Measurements from ENCODE around the gene OR4K1. TPM values are rescaled to one million over a fixed set of nuclear protein-coding genes. Genes with fewer than 3 reads are reported as not detected.
A peak's percentile ranks its signal among the peaks of the same experiment; 100 is the strongest.

Gene OR4K1, protein sequence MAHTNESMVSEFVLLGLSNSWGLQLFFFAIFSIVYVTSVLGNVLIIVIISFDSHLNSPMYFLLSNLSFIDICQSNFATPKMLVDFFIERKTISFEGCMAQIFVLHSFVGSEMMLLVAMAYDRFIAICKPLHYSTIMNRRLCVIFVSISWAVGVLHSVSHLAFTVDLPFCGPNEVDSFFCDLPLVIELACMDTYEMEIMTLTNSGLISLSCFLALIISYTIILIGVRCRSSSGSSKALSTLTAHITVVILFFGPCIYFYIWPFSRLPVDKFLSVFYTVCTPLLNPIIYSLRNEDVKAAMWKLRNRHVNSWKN
- not detected for total RNA-seq
- not detected for polyA plus RNA-seq

DNA sequence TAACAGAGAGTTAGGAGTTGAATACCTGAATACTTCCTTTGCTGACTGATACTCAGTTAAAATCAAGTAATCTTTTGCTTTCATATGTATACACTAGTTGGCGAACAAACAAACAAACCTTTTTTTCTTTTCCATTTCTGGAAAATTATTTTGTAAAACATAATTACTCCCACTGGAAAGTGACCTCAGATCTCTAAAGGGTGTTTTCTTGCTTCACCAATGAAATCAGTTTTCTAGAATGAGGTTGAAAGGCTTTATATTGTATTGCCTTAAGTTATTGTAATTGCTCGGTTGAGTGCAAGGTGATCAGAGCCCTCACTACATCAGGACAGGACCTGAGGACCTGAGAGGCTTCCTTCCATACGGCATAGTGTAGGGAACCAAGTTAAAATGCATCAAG, at the start of gene OR4K1:
OR4K1 (plus strand) TSS at position 301 of the 400 bp plus-strand sequence. CDS start 4,750 bp downstream, outside the sequence.
- no peak for ATAC-seq
- Histone ChIP-seq H3K27ac (no peak within 1 kb of the TSS), H3K9me3 (no peaks in the 10 kb centered on the region), H3K27me3 (peaks cover 0 to 5% (median 0%) of the 10 kb centered on the region in 4 donors), H3K36me3 (no peaks in the 10 kb centered on the region), H3K4me1 (no peaks in the 10 kb centered on the region), H3K4me3 (no peak within 1 kb of the TSS)
- DNase-seq = no peak
- no peak for FAIRE-seq
- intact Hi-C loops (cut with DNase I) = no loop called here
- TF ChIP-seq, protein P1, sequence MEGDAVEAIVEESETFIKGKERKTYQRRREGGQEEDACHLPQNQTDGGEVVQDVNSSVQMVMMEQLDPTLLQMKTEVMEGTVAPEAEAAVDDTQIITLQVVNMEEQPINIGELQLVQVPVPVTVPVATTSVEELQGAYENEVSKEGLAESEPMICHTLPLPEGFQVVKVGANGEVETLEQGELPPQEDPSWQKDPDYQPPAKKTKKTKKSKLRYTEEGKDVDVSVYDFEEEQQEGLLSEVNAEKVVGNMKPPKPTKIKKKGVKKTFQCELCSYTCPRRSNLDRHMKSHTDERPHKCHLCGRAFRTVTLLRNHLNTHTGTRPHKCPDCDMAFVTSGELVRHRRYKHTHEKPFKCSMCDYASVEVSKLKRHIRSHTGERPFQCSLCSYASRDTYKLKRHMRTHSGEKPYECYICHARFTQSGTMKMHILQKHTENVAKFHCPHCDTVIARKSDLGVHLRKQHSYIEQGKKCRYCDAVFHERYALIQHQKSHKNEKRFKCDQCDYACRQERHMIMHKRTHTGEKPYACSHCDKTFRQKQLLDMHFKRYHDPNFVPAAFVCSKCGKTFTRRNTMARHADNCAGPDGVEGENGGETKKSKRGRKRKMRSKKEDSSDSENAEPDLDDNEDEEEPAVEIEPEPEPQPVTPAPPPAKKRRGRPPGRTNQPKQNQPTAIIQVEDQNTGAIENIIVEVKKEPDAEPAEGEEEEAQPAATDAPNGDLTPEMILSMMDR (IDR thresholded peaks at IDR 0.05) = no peak
- 38 to 43% methylated on average over 3 of the region's 3 CpGs for WGBS, 2 donors

DNA sequence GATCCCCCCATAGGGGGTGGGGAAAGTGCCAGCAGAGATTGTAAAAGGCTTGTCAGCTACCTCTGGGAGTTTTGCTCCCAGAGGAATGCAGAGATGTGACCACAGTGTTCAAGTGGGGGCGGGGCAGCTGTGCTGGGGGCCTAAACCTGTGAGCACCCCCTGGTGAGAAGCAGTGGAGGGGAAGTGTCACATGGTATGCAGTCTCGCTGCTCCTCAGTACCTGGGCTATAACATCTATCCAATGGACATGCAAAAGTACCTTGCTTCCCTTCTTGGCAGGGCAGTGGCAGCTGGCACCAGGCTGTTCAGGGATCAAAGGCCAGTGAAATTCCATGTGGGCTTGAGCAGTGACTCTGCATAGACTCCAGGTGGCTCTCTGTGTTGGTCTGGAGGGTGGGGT, 35.4 kb upstream of the OR4K1 start:
- H3K9me3 ChIP-seq = no peaks in the 10 kb centered on the region
- 33 to 45% methylated on average over 2 of the region's 2 CpGs for WGBS, 2 donors

DNA sequence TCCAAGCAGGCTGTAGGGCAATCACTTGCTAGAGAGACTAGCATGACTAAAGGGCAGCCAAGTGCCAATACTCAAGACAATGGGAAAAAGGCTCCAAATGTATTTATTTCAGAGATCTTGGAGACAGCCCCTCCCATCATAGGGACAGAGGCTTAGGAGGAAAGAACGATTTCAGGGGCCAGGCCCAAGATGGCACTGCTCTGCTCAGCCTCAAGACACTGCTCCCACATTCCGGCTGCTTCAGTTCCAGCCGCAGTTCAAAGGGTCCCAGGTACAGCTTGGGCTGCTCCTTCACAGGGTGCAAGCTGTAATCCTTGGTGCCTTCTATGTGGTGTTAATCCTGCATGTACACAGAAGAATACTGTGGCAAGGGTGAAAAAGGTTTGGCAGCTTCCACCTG, 29.7 kb upstream of the OR4K1 start:
- intact Hi-C loops (cut with DNase I) = no loop called here
- H3K4me3 ChIP-seq = no peak overlapping the region
- H3K9me3 ChIP-seq = no peaks in the 10 kb centered on the region
- TF ChIP-seq, protein P1 (IDR thresholded peaks at IDR 0.05) = no peak
- no peaks in the 10 kb centered on the region for H3K36me3 ChIP-seq
- no peak for ATAC-seq
- WGBS, 2 donors = 55 to 64% methylated on average over 3 of the region's 3 CpGs
- H3K4me1 ChIP-seq = no peaks in the 10 kb centered on the region
- no peaks in the 10 kb centered on the region for H3K27me3 ChIP-seq
- FAIRE-seq = no peak
- no peak overlapping the region for H3K27ac ChIP-seq
- DNase-seq = no peak

More for the DNA sequence above, 35.4 kb upstream of the OR4K1 start:
- ATAC-seq (no peak), FAIRE-seq (no peak), DNase-seq (peak in 2 of 6 donors; percentile 12 to 44)
- Histone ChIP-seq H3K27ac (no peak overlapping the region), H3K27me3 (no peaks in the 10 kb centered on the region), H3K4me3 (no peak overlapping the region), H3K36me3 (no peaks in the 10 kb centered on the region), H3K4me1 (no peaks in the 10 kb centered on the region)
- intact Hi-C loops (cut with DNase I) = no loop called here
- TF ChIP-seq, protein P1 (IDR thresholded peaks at IDR 0.05) = no peak

GRCh38 chr14:19902409-19902808, 28.3 kb upstream of the OR4K1 start:
- FAIRE-seq = no peak
- H3K9me3 ChIP-seq = no peaks in the 10 kb centered on the region
- no peak for ATAC-seq

GRCh38 chr14:19906665-19907064, 24.1 kb upstream of the OR4K1 start:
- no peaks in the 10 kb centered on the region for H3K9me3 ChIP-seq
- FAIRE-seq = peak; percentile 34

More at GRCh38 chr14:19902409-19902808, 28.3 kb upstream of the OR4K1 start:
- TF ChIP-seq, protein P1 (IDR thresholded peaks at IDR 0.05) = no peak
- H3K4me3 ChIP-seq = no peak overlapping the region
- no peak overlapping the region for H3K27ac ChIP-seq
- no peaks in the 10 kb centered on the region for H3K27me3 ChIP-seq
- intact Hi-C loops (cut with DNase I) = no loop called here
- H3K4me1 ChIP-seq = no peaks in the 10 kb centered on the region
- no peaks in the 10 kb centered on the region for H3K36me3 ChIP-seq
- DNase-seq = no peak
- 65 to 75% methylated on average over 4 of the region's 4 CpGs for WGBS, 2 donors

More at GRCh38 chr14:19906665-19907064, 24.1 kb upstream of the OR4K1 start:
- Histone ChIP-seq H3K4me3 (no peak overlapping the region), H3K36me3 (no peaks in the 10 kb centered on the region), H3K27me3 (no peaks in the 10 kb centered on the region), H3K4me1 (no peaks in the 10 kb centered on the region), H3K27ac (no peak overlapping the region)
- intact Hi-C loops (cut with DNase I) = no loop called here
- TF ChIP-seq, protein P1 (IDR thresholded peaks at IDR 0.05) = no peak
- DNase-seq (no peak), ATAC-seq (no peak)
